Spleen (tissue), 11 donors: ENCODE data around the gene MYOCD. TPM values are rescaled to one million over a fixed set of nuclear protein-coding genes. Genes with fewer than 3 reads are reported as not detected.
A peak's percentile ranks its signal among the peaks of the same experiment; 100 is the strongest.

ENCODE experiments used
- DNase-seq: peaks from one replicate; pipeline ENCODE4 v3.0.0-alpha.2; 2020
- H3K27ac ChIP-seq, 8 donors: fragments of 200-600 bp; sonication (generic) in 7 of 8; 1 replicate in 4 of 8; 2 replicates in 4 of 8; pipeline versions ENCODE4 v1.5.0 to v1.8.0; 2016 to 2021; ENCODE audit warnings: inconsistent platforms in 4 of 8, mild to moderate bottlenecking in 4 of 8, moderate library complexity in 1 of 8
- H3K27me3 ChIP-seq, 7 donors: fragments of 200-600 bp; sonication (generic) in 6 of 7; replicated peaks in 1 of 7; 1 replicate in 4 of 7; 2 replicates in 3 of 7; pipeline versions ENCODE4 v1.5.0 to v1.8.0; 2016 to 2021; ENCODE audit warnings: inconsistent platforms in 3 of 7, mild to moderate bottlenecking in 1 of 7
- H3K36me3 ChIP-seq, 6 donors: fragments of 200-600 bp; sonication (generic) in 5 of 6; 1 replicate in 4 of 6; 2 replicates in 2 of 6; pipeline versions ENCODE4 v1.5.0 to v1.8.0; 2016 to 2021; ENCODE audit warnings: inconsistent platforms in 2 of 6
- H3K4me1 ChIP-seq, 6 donors: fragments of 200-600 bp; sonication (generic) in 5 of 6; 1 replicate in 3 of 6; 2 replicates in 3 of 6; pipeline versions ENCODE4 v1.5.0 to v1.8.0; 2016 to 2021; ENCODE audit warnings: inconsistent platforms in 3 of 6
- H3K4me3 ChIP-seq, 8 donors: fragments of 200-600 bp; sonication (generic) in 7 of 8; 1 replicate in 4 of 8; 2 replicates in 4 of 8; pipeline versions ENCODE4 v1.5.0 to v1.8.0; 2016 to 2021; ENCODE audit warnings: inconsistent platforms in 4 of 8, mild to moderate bottlenecking in 4 of 8, moderate library complexity in 2 of 8
- H3K9me3 ChIP-seq, 8 donors: fragments of 200-600 bp; sonication (generic) in 7 of 8; 1 replicate in 4 of 8; 2 replicates in 4 of 8; pipeline versions ENCODE4 v1.5.0 to v1.8.0; 2016 to 2021; ENCODE audit warnings: inconsistent platforms in 4 of 8
- CTCF ChIP-seq, 11 experiments: fragments of 200-600 bp in 7 of 11; fragments of 450-650 bp in 4 of 11; sonication (generic) in 4 of 11; IDR thresholded peaks in 8 of 11; conservative IDR thresholded peaks in 3 of 11; 1 replicate in 7 of 11; 2 replicates in 4 of 11; pipeline versions ENCODE4 v1.4.0 to v1.8.0; 2016 to 2021; ENCODE audit warnings: antibody characterized with exemption in 11 of 11, inconsistent platforms in 4 of 11, mild to moderate bottlenecking in 1 of 11
- POLR2A ChIP-seq, 3 donors: fragments of 450-650 bp; IDR thresholded peaks; one replicate each; pipeline ENCODE4 v1.5.1; 2017; ENCODE audit warnings: antibody characterized with exemption in 3 of 3, mild to moderate bottlenecking in 1 of 3
- POLR2AphosphoS5 ChIP-seq, 3 donors: sonication (generic); formaldehyde crosslinking; IDR thresholded peaks; one replicate each; pipeline ENCODE4 v1.5.1; 2017; ENCODE audit warnings: antibody characterized with exemption in 3 of 3
- WGBS, 5 donors: extraction: QIAGEN DNeasy Blood & Tissue Kit in 3 of 5; methylation state at CpG; one replicate each; pipeline versions ENCODE4 v1.1.5 to v1.1.7; 2013 to 2018; 5-methylcytosine and 5-hydroxymethylcytosine counted together
- intact Hi-C: fragments of 100-400 bp; cut with DNase I; formaldehyde crosslinking; loops from one replicate; pipeline ENCODE4 v1.15.0; 2023; ENCODE audit warnings: low total_unique reads
- polyA plus RNA-seq, 3 donors: library from polyadenylated mRNA; stranded (reverse); fragments of 200-250 nt; gene quantifications; one replicate each; pipeline ENCODE4 v1.2.1, GENCODE V29; 2013
- total RNA-seq, 7 donors: library from RNA; depleted of rRNA in 3 of 7; stranded (reverse); fragments of >200 nt in 3 of 7; fragmentation: NEBNext Ultra II Directional in 4 of 7; extraction: Animal tissue kit (Norgen Biotek cat#: 25700) in 4 of 7; gene quantifications; one replicate each; pipeline versions ENCODE4 v1.1.0 to v1.2.1, GENCODE V29; 2016 to 2021
- donor health status: healthy with polysubstance abuse.
- donor health status: DM: no; HTN: no; CAD: no; lungs with moderate emphysema.
- donor health status: DM: no; HTN: no; CAD: no.
- donor health status: Bipolar disorder and iron deficiency.
- donor health status: healthy.
- donor health status: DM: no; HTN: no; CAD: no.
- donor health status: DM: yes; HTN: yes; CAD: no.

The MYOCD gene
- total and polyA plus RNA-seq, 10 donors = 0.17 to 2.5 (median 0.74) TPM

- Histone ChIP-seq H3K27ac (no peak overlapping the region), H3K9me3 (no peaks in the 10 kb centered on the region), H3K4me3 (peak overlapping the region; percentile 25 to 61 (median 32)), H3K36me3 (no peaks in the 10 kb centered on the region), H3K27me3 (peaks cover 0 to 69% (median 33%) of the 10 kb centered on the region in 7 donors), H3K4me1 (peaks cover 0 to 16% (median 11%) of the 10 kb centered on the region in 6 donors)
- TF ChIP-seq CTCF (IDR thresholded peaks at IDR 0.05 in 8 of 11, conservative IDR thresholded peaks at IDR 0.05 in 3 of 11) = no peak
- no peak for TF ChIP-seq POLR2AphosphoS5 (IDR thresholded peaks at IDR 0.05)
- TF ChIP-seq POLR2A (IDR thresholded peaks at IDR 0.05) = no peak
- no peak for DNase-seq
- intact Hi-C loops = loop anchor here (5.0 kb wide), 1 partner anchor 408 kb away; no protein-coding TSS in a partner anchor
- 15 to 18% (median 16%) methylated on average over 11 of the region's 11 CpGs for whole genome bisulfite sequencing, 5 donors
These were observed 812 bp upstream of the MYOCD start for GRCh38 chr17:12664894-12665262.

DNA sequence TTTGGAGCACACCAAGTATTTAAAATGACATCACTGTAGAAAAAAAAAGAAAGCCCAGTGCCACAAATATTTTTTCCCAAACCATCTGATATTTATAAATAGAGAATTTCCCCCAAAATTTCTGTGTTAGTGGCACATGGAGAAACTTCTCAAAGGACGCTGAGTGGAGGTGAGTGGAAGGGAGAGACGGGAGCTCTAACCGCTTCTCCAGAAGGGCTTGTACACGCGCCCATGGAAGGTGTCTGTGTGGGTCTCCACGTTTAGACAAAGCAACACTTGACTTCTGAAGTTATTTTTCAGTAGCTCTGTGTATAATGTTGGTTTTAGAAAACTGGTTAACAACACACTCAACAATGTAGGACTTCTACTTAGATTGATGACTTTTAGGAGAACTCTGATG is 1.0 kb downstream of the MYOCD start:
- Histone ChIP-seq H3K4me3 (no peak overlapping the region), H3K4me1 (peaks cover 0 to 16% (median 11%) of the 10 kb centered on the region in 6 donors), H3K36me3 (no peaks in the 10 kb centered on the region), H3K27me3 (peaks cover 0 to 61% (median 33%) of the 10 kb centered on the region in 7 donors), H3K9me3 (no peaks in the 10 kb centered on the region), H3K27ac (no peak overlapping the region)
- TF ChIP-seq POLR2AphosphoS5 (IDR thresholded peaks at IDR 0.05) (no peak), CTCF (IDR thresholded peaks at IDR 0.05 in 8 of 11, conservative IDR thresholded peaks at IDR 0.05 in 3 of 11) (no peak), POLR2A (IDR thresholded peaks at IDR 0.05) (no peak)
- intact Hi-C loops = loop anchor here (5.0 kb wide), 1 partner anchor 409 kb away; no protein-coding TSS in a partner anchor
- WGBS, 5 donors = 82 to 86% (median 83%) methylated on average over 6 of the region's 6 CpGs
- DNase-seq = no peak

DNA sequence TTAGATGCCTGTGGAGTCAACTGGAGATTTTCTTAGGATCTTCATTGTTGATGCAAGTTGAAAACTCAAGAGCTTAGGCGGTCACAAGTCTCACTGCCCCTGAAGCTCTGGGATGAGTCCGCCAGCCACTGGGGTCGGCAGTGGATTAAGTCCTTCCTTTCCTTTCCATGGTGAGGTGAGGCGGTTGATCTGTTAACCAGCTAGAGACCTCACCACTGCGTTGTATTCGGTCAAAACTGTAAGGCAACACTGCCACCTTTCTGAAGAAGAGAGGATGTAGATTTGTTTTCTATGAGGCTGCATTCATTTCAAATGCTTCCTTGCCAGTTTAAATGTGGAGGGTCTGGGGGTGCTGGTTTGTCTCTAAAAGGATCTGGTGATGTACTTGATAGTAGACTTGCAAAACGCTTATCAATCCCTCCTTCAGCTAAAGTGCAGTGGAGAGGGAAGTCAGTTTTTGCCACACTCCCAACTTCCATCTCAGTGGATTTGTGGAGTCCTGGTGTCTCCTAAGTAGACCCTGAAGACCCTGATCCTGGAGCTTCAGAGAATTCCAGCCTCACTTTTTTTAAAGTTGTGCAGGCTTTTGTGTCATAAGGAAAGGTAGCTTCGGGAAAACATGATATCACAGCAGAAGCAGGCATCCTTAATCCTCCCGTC is 1.7 kb downstream of the MYOCD start:
- DNase-seq = no peak
- Histone ChIP-seq H3K27ac (no peak overlapping the region), H3K4me1 (peaks cover 0 to 16% (median 11%) of the 10 kb centered on the region in 6 donors), H3K9me3 (no peaks in the 10 kb centered on the region), H3K4me3 (no peak overlapping the region), H3K36me3 (no peaks in the 10 kb centered on the region), H3K27me3 (peaks cover 0 to 53% (median 33%) of the 10 kb centered on the region in 7 donors)
- intact Hi-C loops = loop anchor here (5.0 kb wide), 1 partner anchor 410 kb away; no protein-coding TSS in a partner anchor
- 22 to 31% (median 25%) methylated on average over 9 of the region's 9 CpGs for WGBS, 5 donors
- TF ChIP-seq POLR2A (IDR thresholded peaks at IDR 0.05) = no peak
- TF ChIP-seq CTCF (IDR thresholded peaks at IDR 0.05 in 8 of 11, conservative IDR thresholded peaks at IDR 0.05 in 3 of 11) = peak in 2 of 11 experiments; percentile 26 to 39

DNA sequence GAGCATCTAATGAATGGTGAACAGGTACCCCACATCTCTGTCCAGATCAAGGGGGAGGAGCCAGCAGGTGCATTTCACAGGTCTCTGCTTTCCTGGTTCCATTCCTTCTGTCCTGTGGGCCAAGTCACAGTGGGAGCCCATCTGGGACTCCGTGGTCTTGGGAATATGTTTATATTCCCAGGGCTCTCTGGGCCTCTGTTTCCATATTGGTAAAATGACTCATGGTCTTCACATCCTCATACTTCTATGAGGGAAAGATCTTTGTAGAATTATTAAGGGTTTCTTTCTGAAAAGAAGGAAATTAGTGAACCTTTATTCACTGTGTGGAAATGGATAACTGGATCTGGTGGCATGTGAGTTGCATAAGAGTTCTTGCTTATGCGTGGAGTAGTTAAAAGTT is 6.2 kb downstream of the MYOCD start:
- 73 to 88% (median 81%) methylated on average over 2 of the region's 2 CpGs for WGBS, 5 donors
- TF ChIP-seq POLR2AphosphoS5 (IDR thresholded peaks at IDR 0.05) (no peak), POLR2A (IDR thresholded peaks at IDR 0.05) (no peak), CTCF (IDR thresholded peaks at IDR 0.05 in 8 of 11, conservative IDR thresholded peaks at IDR 0.05 in 3 of 11) (no peak)
- no peak for DNase-seq
- Histone ChIP-seq H3K4me3 (no peak overlapping the region), H3K27me3 (peaks cover 0 to 11% (median under 1%) of the 10 kb centered on the region in 7 donors), H3K4me1 (no peaks in the 10 kb centered on the region), H3K36me3 (no peaks in the 10 kb centered on the region), H3K27ac (no peak overlapping the region), H3K9me3 (no peaks in the 10 kb centered on the region)
- intact Hi-C loops = no loop called here
